Testis (tissue), 3 donors: Measurements from ENCODE around the gene FHAD1. TPM values are rescaled to one million over a fixed set of nuclear protein-coding genes. Genes with fewer than 3 reads are reported as not detected.

Experiments
- DNase-seq: peaks from one replicate; pipeline ENCODE4 v3.0.0-alpha.2; 2019
- H3K27ac ChIP-seq, 2 donors: fragments of 200-600 bp; sonication (generic); one replicate each; pipeline ENCODE4 v1.5.1; 2019
- H3K27me3 ChIP-seq: fragments of 200-600 bp; sonication (generic); one replicate; pipeline ENCODE4 v1.5.1; 2019
- H3K36me3 ChIP-seq: fragments of 200-600 bp; sonication (generic); one replicate; pipeline ENCODE4 v1.5.1; 2017; ENCODE audit warnings: low read depth; ENCODE audit errors: missing control alignments
- H3K4me1 ChIP-seq: fragments of 200-600 bp; sonication (generic); one replicate; pipeline ENCODE4 v1.5.1; 2019
- H3K4me3 ChIP-seq, 2 donors: fragments of 200-600 bp; sonication (generic); one replicate each; pipeline ENCODE4 v1.5.1; 2017 to 2019
- H3K9me3 ChIP-seq: fragments of 200-600 bp; sonication (generic); one replicate; pipeline ENCODE4 v1.5.1; 2017
- POLR2A ChIP-seq: fragments of 450-650 bp; IDR thresholded peaks from one replicate; pipeline ENCODE4 v1.6.1; 2017; ENCODE audit warnings: antibody characterized with exemption, mild to moderate bottlenecking, moderate library complexity
- WGBS, 2 donors: methylation state at CpG; one replicate each; pipeline ENCODE4 v1.1.5; 2018; 5-methylcytosine and 5-hydroxymethylcytosine counted together
- intact Hi-C: fragments of 100-400 bp; cut with DNase I; formaldehyde crosslinking; loops from one replicate; pipeline ENCODE4 v1.15.1; 2023; ENCODE audit warnings: low total_unique reads
- polyA plus RNA-seq: library from polyadenylated mRNA; stranded (reverse); fragments of 350-450 nt; fragmentation: Illumina TruSeq; extraction: RNeasy Lipid Tissue Mini Kit (QIAGEN cat#74804); gene quantifications from one replicate; pipeline ENCODE4 v1.2.3, GENCODE V29; 2014; ENCODE audit warnings: low read depth, low replicate concordance; ENCODE audit not compliant: insufficient read depth
- total RNA-seq, 2 donors: library from RNA; depleted of rRNA; stranded (reverse); fragments of >200 nt; gene quantifications; one replicate each; pipeline ENCODE4 v1.2.3, GENCODE V29; 2016
- TF ChIP-seq, protein P1 (sequence below), 3 experiments: fragments of 450-650 bp in 2 of 3; fragments of 200-600 bp in 1 of 3; sonication (generic) in 1 of 3; IDR thresholded peaks; one replicate each; pipeline ENCODE4 v1.5.1; 2016 to 2019; ENCODE audit warnings: antibody characterized with exemption in 3 of 3, mild to moderate bottlenecking in 2 of 3, moderate library complexity in 1 of 3

Gene FHAD1
- total and polyA plus RNA-seq, 3 donors from 2014 or later: 22.0 to 73.3 (median 59.0) TPM

DNA sequence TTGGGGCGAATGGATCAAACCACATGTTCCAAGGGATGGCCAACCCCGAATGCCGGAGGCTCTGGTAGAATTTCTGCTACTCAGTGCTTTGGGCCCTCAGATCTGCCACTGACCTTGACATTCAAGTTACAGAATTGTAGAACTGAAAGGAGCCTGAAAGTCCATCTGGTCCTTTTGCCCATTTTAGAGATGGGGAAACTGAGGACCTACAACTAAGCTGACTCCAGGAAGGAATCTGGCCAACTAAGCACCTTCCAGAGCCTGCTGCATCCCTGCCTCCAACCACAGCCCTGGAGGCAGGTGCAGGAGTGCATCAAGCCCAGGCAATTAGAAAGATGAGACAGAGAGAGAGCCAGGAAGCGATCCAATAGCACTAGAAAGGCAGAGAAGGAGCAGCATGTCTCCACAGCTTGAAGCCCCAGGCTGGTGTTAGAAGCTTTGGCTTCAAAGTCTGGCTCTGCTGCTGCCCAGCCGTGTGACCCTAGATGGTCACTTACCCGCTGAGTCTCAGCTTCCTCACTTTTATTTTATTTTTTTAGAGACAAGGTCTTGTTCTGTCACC is 189.9 kb downstream of the FHAD1 start:
- no peak for DNase-seq
- Histone ChIP-seq H3K36me3 (no peaks in the 10 kb centered on the region), H3K4me1 (no peaks in the 10 kb centered on the region), H3K27me3 (no peaks in the 10 kb centered on the region), H3K9me3 (no peaks in the 10 kb centered on the region), H3K4me3 (no peak overlapping the region), H3K27ac (no peak overlapping the region)
- intact Hi-C loops: no loop called here
- WGBS, 2 donors: 96% methylated on average over 6 of the region's 6 CpGs
- TF ChIP-seq POLR2A: no peak
- TF ChIP-seq, protein P1, sequence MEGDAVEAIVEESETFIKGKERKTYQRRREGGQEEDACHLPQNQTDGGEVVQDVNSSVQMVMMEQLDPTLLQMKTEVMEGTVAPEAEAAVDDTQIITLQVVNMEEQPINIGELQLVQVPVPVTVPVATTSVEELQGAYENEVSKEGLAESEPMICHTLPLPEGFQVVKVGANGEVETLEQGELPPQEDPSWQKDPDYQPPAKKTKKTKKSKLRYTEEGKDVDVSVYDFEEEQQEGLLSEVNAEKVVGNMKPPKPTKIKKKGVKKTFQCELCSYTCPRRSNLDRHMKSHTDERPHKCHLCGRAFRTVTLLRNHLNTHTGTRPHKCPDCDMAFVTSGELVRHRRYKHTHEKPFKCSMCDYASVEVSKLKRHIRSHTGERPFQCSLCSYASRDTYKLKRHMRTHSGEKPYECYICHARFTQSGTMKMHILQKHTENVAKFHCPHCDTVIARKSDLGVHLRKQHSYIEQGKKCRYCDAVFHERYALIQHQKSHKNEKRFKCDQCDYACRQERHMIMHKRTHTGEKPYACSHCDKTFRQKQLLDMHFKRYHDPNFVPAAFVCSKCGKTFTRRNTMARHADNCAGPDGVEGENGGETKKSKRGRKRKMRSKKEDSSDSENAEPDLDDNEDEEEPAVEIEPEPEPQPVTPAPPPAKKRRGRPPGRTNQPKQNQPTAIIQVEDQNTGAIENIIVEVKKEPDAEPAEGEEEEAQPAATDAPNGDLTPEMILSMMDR (IDR thresholded peaks at IDR 0.05): no peak

- 93 to 99% methylated on average over 14 of the region's 14 CpGs for WGBS, 2 donors
- H3K36me3 ChIP-seq: no peaks in the 10 kb centered on the region
- H3K9me3 ChIP-seq: no peaks in the 10 kb centered on the region
- no peaks in the 10 kb centered on the region for H3K27me3 ChIP-seq
- peaks cover under 1% of the 10 kb centered on the region for H3K4me1 ChIP-seq
- no peak for DNase-seq
- no peak for TF ChIP-seq POLR2A
- TF ChIP-seq, protein P1 (IDR thresholded peaks at IDR 0.05): no peak
- intact Hi-C loops: no loop called here
- H3K27ac ChIP-seq: no peak overlapping the region
- H3K4me3 ChIP-seq: no peak overlapping the region
Measured at GRCh38 chr1:15439325-15439724, 192.3 kb downstream of the FHAD1 start.

DNA sequence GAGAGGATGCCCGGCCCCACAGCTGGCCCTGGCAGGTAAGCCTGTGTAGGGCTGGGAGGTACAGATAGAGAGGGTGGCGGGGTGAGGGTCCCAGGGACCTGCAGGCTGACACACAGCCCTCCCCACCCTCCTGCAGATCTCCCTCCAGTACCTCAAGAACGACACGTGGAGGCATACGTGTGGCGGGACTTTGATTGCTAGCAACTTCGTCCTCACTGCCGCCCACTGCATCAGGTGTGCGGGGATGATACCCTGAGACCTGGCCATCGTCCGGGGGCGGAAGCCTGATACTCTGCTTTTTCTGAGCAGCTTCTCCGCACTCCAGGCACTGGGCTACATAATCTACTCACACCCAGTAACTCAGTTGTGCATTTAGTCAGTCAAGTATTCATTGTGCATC is 193.3 kb downstream of the FHAD1 start:
- Histone ChIP-seq H3K4me1 (peaks cover 3% of the 10 kb centered on the region), H3K27me3 (no peaks in the 10 kb centered on the region), H3K4me3 (no peak overlapping the region), H3K27ac (no peak overlapping the region), H3K9me3 (no peaks in the 10 kb centered on the region), H3K36me3 (no peaks in the 10 kb centered on the region)
- no peak for DNase-seq
- intact Hi-C loops: no loop called here
- TF ChIP-seq, protein P1 (IDR thresholded peaks at IDR 0.05): no peak
- TF ChIP-seq POLR2A: no peak
- WGBS, 2 donors: 88 to 91% methylated on average over 12 to 13 of the region's 13 CpGs

DNA sequence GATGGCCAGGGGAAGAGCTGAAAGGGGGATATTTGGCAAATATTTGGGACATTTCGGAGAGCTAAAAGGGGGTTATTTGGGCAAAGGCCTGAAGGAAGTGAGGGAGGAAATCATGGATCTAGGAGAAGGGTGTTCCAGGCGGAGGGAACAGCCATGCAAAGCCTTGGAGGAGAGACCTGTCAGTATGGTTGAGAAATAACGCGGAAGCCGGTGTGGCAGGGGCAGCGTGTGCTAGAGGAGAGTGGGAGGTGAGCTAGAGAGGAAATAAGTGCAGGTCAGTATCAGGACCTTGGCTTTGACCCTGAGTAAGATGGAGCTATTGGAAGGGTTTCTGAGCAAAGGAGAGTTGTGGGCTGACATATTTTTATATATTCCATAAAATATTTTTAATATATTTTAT is 194.2 kb downstream of the FHAD1 start:
- H3K27ac ChIP-seq: no peak overlapping the region
- TF ChIP-seq, protein P1 (IDR thresholded peaks at IDR 0.05): no peak
- no peak for TF ChIP-seq POLR2A
- 77 to 85% methylated on average over 6 of the region's 6 CpGs for WGBS, 2 donors
- intact Hi-C loops: no loop called here
- DNase-seq: no peak
- no peaks in the 10 kb centered on the region for H3K9me3 ChIP-seq
- no peaks in the 10 kb centered on the region for H3K36me3 ChIP-seq
- no peak overlapping the region for H3K4me3 ChIP-seq
- peaks cover 3% of the 10 kb centered on the region for H3K4me1 ChIP-seq
- no peaks in the 10 kb centered on the region for H3K27me3 ChIP-seq

GRCh38 chr1:15442119-15442518 is 195.1 kb downstream of the FHAD1 start:
- TF ChIP-seq, protein P1 (IDR thresholded peaks at IDR 0.05): no peak
- TF ChIP-seq POLR2A: no peak
- Histone ChIP-seq H3K4me3 (no peak overlapping the region), H3K27ac (no peak overlapping the region), H3K27me3 (no peaks in the 10 kb centered on the region), H3K36me3 (no peaks in the 10 kb centered on the region), H3K9me3 (no peaks in the 10 kb centered on the region), H3K4me1 (peaks cover 3% of the 10 kb centered on the region)
- DNase-seq: no peak
- 87 to 96% methylated on average over 7 to 8 of the region's 8 CpGs for WGBS, 2 donors
- intact Hi-C loops: no loop called here
